Left colon (tissue), 2 donors: Measurements from ENCODE around the gene COA8. TPM values are rescaled to one million over a fixed set of nuclear protein-coding genes. Genes with fewer than 3 reads are reported as not detected.

Source experiments
- ATAC-seq: fragments of 200-7000 bp; cut with Tn5 transposase; one replicate; pipeline ENCODE4 v1.9.1; 2020; ENCODE audit warnings: mild to moderate bottlenecking, moderate library complexity
- DNase-seq, 2 donors: peaks; one replicate each; pipeline ENCODE4 v3.0.0-alpha.2; 2020
- intact Hi-C, 2 donors: fragments of 100-400 bp; cut with DNase I in 1 of 2; cut with micrococcal nuclease in 1 of 2; formaldehyde crosslinking; loops; one replicate each; pipeline versions ENCODE4 v1.11.2 to v1.14.0; 2022; cut with DNase I, micrococcal nuclease
- total RNA-seq, 2 donors: library from RNA; stranded (reverse); fragmentation: NEBNext Ultra II Directional; extraction: Animal tissue kit (Norgen Biotek cat#: 25700); gene quantifications; one replicate each; pipeline ENCODE4 v1.2.1, GENCODE V29; 2021
- donor health status: DM: no; HTN: no; CAD: no.
- donor health status: DM: yes; HTN: yes; CAD: no.

COA8 gene
- total RNA-seq, 2 donors from 2014 or later = 27.4 to 33.4 TPM

- intact Hi-C loops = no loop called here
- no peak for ATAC-seq
- DNase-seq = peak; percentile 34 to 75
These were observed 28.1 kb upstream of the COA8 start for GRCh38 chr14:103534576-103535061.

DNA sequence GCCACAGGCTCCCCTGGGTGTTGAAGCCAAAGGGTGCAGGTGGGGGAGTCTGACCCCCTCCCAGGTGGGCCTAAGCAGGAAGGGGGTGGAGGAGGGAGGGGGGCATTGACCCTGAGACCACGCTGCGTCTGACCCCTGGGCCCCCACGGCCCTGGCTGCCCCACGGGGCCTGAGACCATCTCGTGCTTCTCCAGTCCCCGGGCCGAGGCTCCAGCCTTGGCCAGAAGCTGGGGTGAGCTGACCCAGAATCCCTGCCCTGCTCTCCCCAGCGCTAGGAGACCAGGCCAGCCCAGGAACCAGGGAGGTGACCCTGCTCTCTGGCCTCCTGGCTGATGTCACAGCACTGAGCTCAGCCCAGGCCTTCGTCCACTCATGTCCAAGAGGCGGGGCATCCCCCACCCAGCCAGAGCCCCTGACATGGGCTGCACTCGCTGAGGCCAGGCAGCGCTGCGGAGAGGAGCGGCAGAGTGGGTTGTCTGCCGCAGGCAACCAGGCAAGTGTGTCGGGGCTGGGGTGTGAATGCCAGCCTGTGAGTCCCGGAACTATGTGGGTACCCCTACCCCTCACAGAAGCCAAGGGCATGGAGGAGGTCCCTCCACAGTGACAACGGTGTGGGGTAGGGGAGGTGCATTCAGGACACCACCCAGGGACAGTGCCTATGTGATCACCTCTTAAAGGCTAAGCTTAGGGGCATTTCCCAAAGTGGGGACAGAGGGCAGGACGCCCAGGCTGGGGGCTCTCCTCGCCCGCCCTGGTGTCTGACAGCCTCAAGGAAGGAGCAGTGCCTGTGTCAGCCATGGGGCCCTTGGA lies 27.5 kb upstream of the COA8 start:
- DNase-seq (peak in 1 of 2 donors; percentile 19), ATAC-seq (no peak)
- intact Hi-C loops = no loop called here

DNA sequence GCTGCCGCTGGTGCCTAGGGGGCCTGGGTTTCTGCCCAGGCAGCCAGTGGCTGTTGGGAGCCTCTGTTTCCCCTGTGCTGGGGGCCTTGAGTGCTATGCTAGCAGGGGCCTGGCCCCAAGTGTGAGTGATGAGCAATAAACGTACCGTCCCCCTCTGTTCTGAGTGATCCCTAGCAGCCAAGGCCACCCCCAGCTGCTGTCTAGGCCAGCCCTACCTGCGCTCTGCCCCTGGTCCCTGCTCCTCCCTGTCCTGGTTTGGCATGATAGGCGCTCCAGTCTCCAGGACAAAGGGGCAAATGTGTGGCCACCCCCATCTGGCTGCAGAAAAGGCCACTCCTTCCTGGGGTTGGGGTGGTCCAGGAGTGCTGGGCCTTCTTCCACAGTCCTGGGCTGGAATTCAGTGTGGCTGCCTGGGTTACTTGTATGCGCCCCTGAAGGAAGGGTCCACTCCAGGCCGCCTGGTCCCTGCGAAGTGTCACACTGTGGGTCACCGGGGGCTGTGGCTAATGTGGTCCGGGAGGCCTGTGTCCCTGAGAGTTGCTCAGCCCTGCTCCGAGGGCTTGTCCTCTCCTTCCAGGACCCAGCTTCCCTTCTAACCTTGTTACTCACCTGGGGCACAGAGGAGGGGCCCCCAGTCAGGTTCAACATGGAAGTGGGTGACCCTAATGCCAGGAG lies 26.7 kb upstream of the COA8 start:
- DNase-seq (no peak), ATAC-seq (no peak)
- intact Hi-C loops = no loop called here

- intact Hi-C loops = no loop called here
- no peak for DNase-seq
- no peak for ATAC-seq
These were observed 26.1 kb upstream of the COA8 start for GRCh38 chr14:103536693-103537092.

- DNase-seq (no peak), ATAC-seq (no peak)
- intact Hi-C loops = no loop called here
These were observed 25.4 kb upstream of the COA8 start for GRCh38 chr14:103537175-103537990.

DNA sequence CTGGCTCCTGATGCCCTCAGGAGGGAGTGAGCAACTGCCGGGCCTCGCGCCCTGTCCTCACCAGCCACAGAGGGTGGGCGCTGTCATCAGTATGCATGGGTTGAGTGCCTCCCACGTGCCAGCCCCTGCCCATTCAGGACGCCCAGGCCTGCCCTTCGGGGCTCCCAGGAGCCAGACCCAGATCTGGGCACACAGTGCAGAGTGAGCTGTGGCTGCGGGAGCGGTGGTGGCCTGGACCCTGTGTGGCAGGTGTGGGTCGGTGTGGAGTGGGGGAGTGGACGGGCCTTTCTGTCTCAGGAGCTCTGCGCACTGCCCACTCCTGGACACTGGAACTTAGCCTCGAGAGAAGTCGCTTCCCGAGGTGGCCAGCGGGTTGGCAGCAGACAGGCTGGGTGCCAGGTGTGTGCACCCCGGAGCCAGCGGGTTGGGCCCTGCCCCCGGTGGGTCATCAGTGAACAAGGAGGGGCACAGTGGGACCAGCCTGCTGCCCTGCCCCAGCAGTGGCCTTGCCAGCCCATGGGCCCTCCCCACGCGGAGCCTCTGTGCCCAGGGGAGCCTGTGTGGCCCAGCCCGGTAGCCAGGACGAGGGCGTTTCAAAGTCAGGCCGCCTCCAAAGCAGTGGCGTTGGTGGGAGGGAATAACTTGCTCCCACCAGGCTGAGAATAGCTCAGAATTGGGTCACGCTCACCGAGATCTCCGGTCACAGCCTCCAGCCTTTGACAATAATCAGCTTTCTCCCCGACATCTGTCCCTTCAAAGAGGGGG lies 24.3 kb upstream of the COA8 start:
- intact Hi-C loops = no loop called here
- DNase-seq (peak in 1 of 2 donors; percentile 52), ATAC-seq (peak; percentile 29)

- intact Hi-C loops = no loop called here
- ATAC-seq = no peak
- DNase-seq = peak in 1 of 2 donors; percentile 30
These were observed 23.5 kb upstream of the COA8 start for GRCh38 chr14:103539056-103539825.

- ATAC-seq (no peak), DNase-seq (peak in 1 of 2 donors; percentile 30)
- intact Hi-C loops = no loop called here
These were observed 21.7 kb upstream of the COA8 start for GRCh38 chr14:103540821-103541708.

DNA sequence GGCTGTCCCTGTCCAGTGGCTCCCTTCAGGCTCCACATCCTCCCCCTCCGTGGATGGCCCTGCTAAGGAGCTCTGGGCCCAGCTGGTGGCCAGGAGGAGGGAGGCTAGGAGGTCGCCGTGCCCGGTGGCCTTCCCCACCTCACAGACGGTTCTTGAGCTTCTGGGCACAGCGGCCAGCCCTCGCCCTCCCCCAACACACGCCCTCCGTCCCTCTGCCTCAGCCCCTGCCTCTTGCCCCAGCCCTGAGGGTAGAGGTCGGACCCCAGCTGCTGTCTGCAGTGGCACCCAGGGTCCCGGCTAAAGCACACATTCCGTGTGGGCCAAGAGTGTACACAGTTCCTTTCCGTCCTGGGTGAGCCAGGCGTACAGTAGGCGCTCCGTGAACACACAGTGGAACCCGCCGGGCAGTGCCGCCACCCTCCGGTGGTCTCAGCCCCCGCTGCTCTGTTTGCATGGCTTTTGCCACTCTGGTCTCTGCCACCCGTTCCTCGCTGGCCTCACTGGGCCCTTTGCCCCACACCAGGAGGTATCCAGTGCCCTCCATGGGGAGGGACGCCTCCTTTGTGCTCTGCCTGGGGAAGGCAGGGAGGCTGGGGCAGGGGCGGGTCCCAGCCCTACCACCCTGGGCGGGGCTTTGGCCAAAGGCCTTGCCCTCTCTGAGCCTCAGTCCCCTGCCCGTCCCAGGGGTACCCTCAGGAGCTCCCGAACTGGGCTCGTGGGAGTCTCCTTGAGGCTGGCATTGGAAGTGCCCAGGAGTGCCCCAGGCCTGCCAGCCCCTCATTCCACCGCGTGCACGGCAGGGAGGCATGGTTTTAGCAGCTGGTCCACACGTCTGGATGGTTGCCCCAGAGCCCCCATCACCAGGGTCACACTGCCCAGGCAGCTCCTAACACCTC lies 20.8 kb upstream of the COA8 start:
- peak; percentile 26 for ATAC-seq
- peak; percentile 41 to 63 for DNase-seq
- intact Hi-C loops = no loop called here

GRCh38 chr14:103542605-103543088 lies 20.1 kb upstream of the COA8 start:
- intact Hi-C loops = no loop called here
- ATAC-seq (peak; percentile 48), DNase-seq (peak; percentile 66 to 77)

GRCh38 chr14:103543140-103543539 lies 19.6 kb upstream of the COA8 start:
- ATAC-seq (no peak), DNase-seq (peak; percentile 21 to 44)
- intact Hi-C loops = no loop called here

DNA sequence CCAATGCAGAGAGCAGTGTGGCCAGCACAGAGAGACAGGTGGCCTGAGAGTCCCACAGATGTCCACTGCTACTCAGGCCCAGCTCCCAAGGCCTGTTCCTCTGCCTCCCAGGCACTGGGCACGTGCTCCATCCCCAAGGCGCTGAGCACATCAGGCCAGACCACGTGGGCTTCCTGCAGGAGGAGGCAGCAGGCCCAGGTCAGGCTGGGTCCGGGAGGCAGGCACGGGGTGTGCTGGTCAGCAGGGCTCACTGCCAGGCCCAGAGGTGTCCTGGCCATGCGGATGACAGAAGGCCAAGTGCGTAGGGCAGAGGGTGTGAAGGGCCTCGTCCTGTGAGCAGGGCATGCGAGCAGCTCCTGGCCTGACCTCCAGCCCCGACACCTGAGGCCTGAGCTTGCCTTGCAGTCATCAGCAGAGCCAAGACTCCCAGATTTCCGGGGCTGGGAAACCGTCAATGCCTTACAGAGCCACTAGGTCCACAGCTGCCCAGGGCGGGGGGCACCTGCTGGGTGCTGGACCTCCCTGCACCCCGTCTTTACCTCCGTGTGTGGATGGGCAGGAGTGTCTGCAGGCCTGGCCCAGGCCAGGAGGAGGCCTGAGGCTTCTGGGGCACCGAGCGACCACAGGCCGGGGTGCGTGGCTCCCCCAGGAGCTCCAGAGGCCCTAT lies 18.9 kb upstream of the COA8 start:
- ATAC-seq = no peak
- peak in 1 of 2 donors; percentile 43 for DNase-seq
- intact Hi-C loops = loop anchor here in 1 of 2 donors (2.0 kb wide), 1 partner anchor 25 kb away; no protein-coding TSS in a partner anchor

- intact Hi-C loops = loop anchor here in 1 of 2 donors (2.0 to 5.0 kb wide), 2 partner anchors 26 to 42 kb away; no protein-coding TSS in a partner anchor
- DNase-seq (peak; percentile 63 to 65), ATAC-seq (peak; percentile 15)
These were observed 18.2 kb upstream of the COA8 start for GRCh38 chr14:103544388-103545218.
